ENCODE results near the gene WDR19.
"Not testable (repeated sequence)": the region's sequence is repeated elsewhere in the genome, so short reads cannot be mapped to it uniquely, and the experiment has no call there.

Gene WDR19

GRCh38 chr4:39255266-39255665, 72.9 kb downstream of the WDR19 start:
- Mint-ChIP-seq H3K4me3 (no peak overlapping the region), H3K27ac (no peak overlapping the region), H3K9me3 (peaks cover 6% of the 10 kb centered on the region), H3K27me3 (ENCODE audit: low read depth, poor library complexity) (peaks cover 2% of the 10 kb centered on the region), H3K36me3 (ENCODE audit: low read depth) (peaks cover 61% of the 10 kb centered on the region), H3K4me1 (no peaks in the 10 kb centered on the region)
- DNase-seq = no peak
- TF ChIP-seq CTCF (IDR thresholded peaks at IDR 0.05) = no peak

- Mint-ChIP-seq H3K4me3 (no peak overlapping the region), H3K4me1 (no peaks in the 10 kb centered on the region), H3K36me3 (ENCODE audit: low read depth) (peaks cover 61% of the 10 kb centered on the region), H3K9me3 (peaks cover under 1% of the 10 kb centered on the region), H3K27me3 (ENCODE audit: low read depth, poor library complexity) (no peaks in the 10 kb centered on the region), H3K27ac (peak overlapping the region; percentile 0)
- no peak for TF ChIP-seq CTCF (IDR thresholded peaks at IDR 0.05)
- DNase-seq = no peak
Measured at GRCh38 chr4:39255871-39256270, 73.5 kb downstream of the WDR19 start.

GRCh38 chr4:39256436-39256835, 74.1 kb downstream of the WDR19 start:
- peaks cover 67% of the 10 kb centered on the region for H3K36me3 Mint-ChIP-seq (ENCODE audit: low read depth)
- DNase-seq = no peak
- TF ChIP-seq CTCF (IDR thresholded peaks at IDR 0.05) = no peak
- H3K27me3 Mint-ChIP-seq (ENCODE audit: low read depth, poor library complexity) = no peaks in the 10 kb centered on the region
- H3K27ac Mint-ChIP-seq = peak overlapping the region; percentile 12
- no peak overlapping the region for H3K4me3 Mint-ChIP-seq
- H3K4me1 Mint-ChIP-seq = no peaks in the 10 kb centered on the region
- H3K9me3 Mint-ChIP-seq = no peaks in the 10 kb centered on the region

GRCh38 chr4:39259571-39260330, 77.4 kb downstream of the WDR19 start:
- H3K27me3 Mint-ChIP-seq (ENCODE audit: low read depth, poor library complexity) = no peaks in the 10 kb centered on the region
- H3K9me3 Mint-ChIP-seq = no peaks in the 10 kb centered on the region
- H3K4me1 Mint-ChIP-seq = no peaks in the 10 kb centered on the region
- no peak for DNase-seq
- no peak overlapping the region for H3K4me3 Mint-ChIP-seq
- no peak for TF ChIP-seq CTCF (IDR thresholded peaks at IDR 0.05)
- H3K36me3 Mint-ChIP-seq (ENCODE audit: low read depth) = peaks cover 73% of the 10 kb centered on the region
- no peak overlapping the region for H3K27ac Mint-ChIP-seq

GRCh38 chr4:39263895-39264294, 81.6 kb downstream of the WDR19 start:
- TF ChIP-seq CTCF (IDR thresholded peaks at IDR 0.05) = no peak
- H3K4me1 Mint-ChIP-seq = no peaks in the 10 kb centered on the region
- H3K36me3 Mint-ChIP-seq (ENCODE audit: low read depth) = peaks cover 70% of the 10 kb centered on the region
- H3K9me3 Mint-ChIP-seq = no peaks in the 10 kb centered on the region
- no peak overlapping the region for H3K27ac Mint-ChIP-seq
- H3K4me3 Mint-ChIP-seq = no peak overlapping the region
- no peak for DNase-seq
- H3K27me3 Mint-ChIP-seq (ENCODE audit: low read depth, poor library complexity) = peaks cover 3% of the 10 kb centered on the region

- Mint-ChIP-seq H3K4me1 (peaks cover 4% of the 10 kb centered on the region), H3K36me3 (ENCODE audit: low read depth) (peaks cover 80% of the 10 kb centered on the region), H3K9me3 (no peaks in the 10 kb centered on the region), H3K27me3 (ENCODE audit: low read depth, poor library complexity) (no peaks in the 10 kb centered on the region), H3K27ac (no peak overlapping the region), H3K4me3 (no peak overlapping the region)
- no peak for DNase-seq
- no peak for TF ChIP-seq CTCF (IDR thresholded peaks at IDR 0.05)
Measured at GRCh38 chr4:39274503-39274902, 92.2 kb downstream of the WDR19 start.

GRCh38 chr4:39277661-39278060, 95.3 kb downstream of the WDR19 start:
- H3K4me3 Mint-ChIP-seq; H3K27ac Mint-ChIP-seq; DNase-seq; H3K27me3 Mint-ChIP-seq (ENCODE audit: low read depth, poor library complexity); H3K9me3 Mint-ChIP-seq: not testable (repeated sequence)
- H3K36me3 Mint-ChIP-seq (ENCODE audit: low read depth) = peaks cover 91% of the 10 kb centered on the region
- peaks cover 18% of the 10 kb centered on the region for H3K4me1 Mint-ChIP-seq

All from nephron progenitor cell (in vitro differentiated cells).